Measurements from ENCODE around the gene PRTN3. TPM values are rescaled to one million over a fixed set of nuclear protein-coding genes. Genes with fewer than 3 reads are reported as not detected.
A peak's percentile ranks its signal among the peaks of the same experiment; 100 is the strongest.

Gene PRTN3
- total and polyA plus RNA-seq, 2 of the 4 experiments (the other 2 are of a cell fraction), result not detected

DNA sequence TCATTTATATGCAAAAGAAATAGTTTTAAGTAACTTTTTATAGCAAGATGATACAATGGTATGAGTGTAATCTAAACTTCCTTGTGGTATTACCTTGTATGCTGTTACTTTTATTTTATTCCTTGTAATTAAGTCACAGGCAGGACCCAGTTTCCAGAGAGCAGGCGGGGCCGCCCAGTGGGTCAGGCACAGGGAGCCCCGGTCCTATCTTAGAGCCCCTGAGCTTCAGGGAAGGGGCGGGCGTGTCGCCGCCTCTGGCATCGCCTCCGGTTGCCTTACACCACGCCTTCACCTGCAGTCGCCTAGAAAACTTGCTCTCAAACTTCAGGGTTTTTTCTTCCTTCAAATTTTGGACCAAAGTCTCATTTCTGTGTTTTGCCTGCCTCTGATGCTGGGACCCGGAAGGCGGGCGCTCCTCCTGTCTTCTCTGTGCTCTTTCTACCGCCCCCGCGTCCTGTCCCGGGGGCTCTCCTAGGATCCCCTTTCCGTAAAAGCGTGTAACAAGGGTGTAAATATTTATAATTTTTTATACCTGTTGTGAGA is 29.2 kb upstream of the PRTN3 start:
- TSS peak; percentile 77 for BruUV-seq (replicated peaks)
- intact Hi-C loops (cut with micrococcal nuclease), result no loop called here

More for the DNA sequence above, 29.2 kb upstream of the PRTN3 start:
- CTCF ChIA-PET, result no interaction called here
- H3K27ac ChIP-seq (ENCODE audit: insufficient read depth, low read length), result no peak overlapping the region
- H3K9ac ChIP-seq (ENCODE audit: low read depth, low read length), result no peak overlapping the region
- no peak overlapping the region for H2AFZ ChIP-seq (replicated peaks; ENCODE audit: low read length, poor library complexity)
- H3K18ac ChIP-seq (ENCODE audit: low read depth, low read length), result no peak overlapping the region
- in situ Hi-C loops (cut with MboI; ENCODE audit: low sequenced_read_pairs) (no loop called here), dilution Hi-C loops (cut with HindIII; ENCODE audit: low sequenced_read_pairs, unreplicated experiment) (no loop called here)
- H3K9me3 ChIP-seq (ENCODE audit: control insufficient read depth, insufficient read depth, low read length), result no peaks in the 10 kb centered on the region
- no peak overlapping the region for H2AK9ac ChIP-seq (replicated peaks; ENCODE audit: low read depth, low read length, poor library complexity)
- no peak overlapping the region for H3K14ac ChIP-seq (replicated peaks; ENCODE audit: low read depth, low read length)
- H4K91ac ChIP-seq (ENCODE audit: insufficient read depth, low read depth, low read length), result no peak overlapping the region
- no peak overlapping the region for H3K4me2 ChIP-seq (ENCODE audit: low read depth, low read length)
- H4K20me1 ChIP-seq (ENCODE audit: insufficient read depth, low read length), result peaks cover 61% of the 10 kb centered on the region
- no peak overlapping the region for H3K4me3 ChIP-seq (ENCODE audit: insufficient read depth, low read depth, low read length)
- no peak overlapping the region for H3K4ac ChIP-seq (ENCODE audit: low read depth, low read length)
- H4K5ac ChIP-seq (ENCODE audit: low read depth, low read length), result no peak overlapping the region
- ATAC-seq (ENCODE audit: low read depth) (no peak), DNase-seq (no peak)
- WGBS, 2 experiments (ENCODE audit: extremely low coverage in 2 of 2, insufficient read length in 1 of 2), result 98% methylated on average over 7 of the region's 20 CpGs; no CpG with 5 or more reads in 1 of the 2 experiments
- H2BK120ac ChIP-seq (ENCODE audit: low read depth, low read length), result no peak overlapping the region
- H3K4me1 ChIP-seq (ENCODE audit: control insufficient read depth, insufficient read depth, low read length), result no peaks in the 10 kb centered on the region
- H2BK20ac ChIP-seq (ENCODE audit: low read depth, low read length), result no peak overlapping the region
- H3K27me3 ChIP-seq (ENCODE audit: control insufficient read depth, insufficient read depth, low read length), result no peaks in the 10 kb centered on the region
- H3K23ac ChIP-seq (ENCODE audit: low read depth, low read length), result no peak overlapping the region
- peaks cover 11 to 36% of the 10 kb centered on the region in 2 experiments for H3K79me1 ChIP-seq (ENCODE audit: low read depth in 1 of 2, low read length in 2 of 2)
- no peak overlapping the region for H2BK15ac ChIP-seq (ENCODE audit: low read depth, low read length)
- TF ChIP-seq SMC3 (IDR thresholded peaks at IDR 0.05; ENCODE audit: low read depth, low read length) (no peak), NFE2L2 (IDR thresholded peaks at IDR 0.05; ENCODE audit: low read depth, low read length) (no peak), MAZ (IDR thresholded peaks at IDR 0.05; ENCODE audit: borderline replicate concordance, low read depth, low read length) (no peak), CEBPB (IDR thresholded peaks at IDR 0.05; ENCODE audit: low read depth, low read length) (no peak), MXI1 (IDR thresholded peaks at IDR 0.05; ENCODE audit: borderline replicate concordance, low read depth, low read length) (no peak), RFX5 (IDR thresholded peaks at IDR 0.05; ENCODE audit: low read depth, low read length) (no peak), MAFK (IDR thresholded peaks at IDR 0.05; ENCODE audit: low read depth, low read length) (no peak), RCOR1 (IDR thresholded peaks at IDR 0.05; ENCODE audit: insufficient replicate concordance, low read length) (no peak), RAD21 (IDR thresholded peaks at IDR 0.05; ENCODE audit: low read length) (no peak)
- TF ChIP-seq, protein P1, sequence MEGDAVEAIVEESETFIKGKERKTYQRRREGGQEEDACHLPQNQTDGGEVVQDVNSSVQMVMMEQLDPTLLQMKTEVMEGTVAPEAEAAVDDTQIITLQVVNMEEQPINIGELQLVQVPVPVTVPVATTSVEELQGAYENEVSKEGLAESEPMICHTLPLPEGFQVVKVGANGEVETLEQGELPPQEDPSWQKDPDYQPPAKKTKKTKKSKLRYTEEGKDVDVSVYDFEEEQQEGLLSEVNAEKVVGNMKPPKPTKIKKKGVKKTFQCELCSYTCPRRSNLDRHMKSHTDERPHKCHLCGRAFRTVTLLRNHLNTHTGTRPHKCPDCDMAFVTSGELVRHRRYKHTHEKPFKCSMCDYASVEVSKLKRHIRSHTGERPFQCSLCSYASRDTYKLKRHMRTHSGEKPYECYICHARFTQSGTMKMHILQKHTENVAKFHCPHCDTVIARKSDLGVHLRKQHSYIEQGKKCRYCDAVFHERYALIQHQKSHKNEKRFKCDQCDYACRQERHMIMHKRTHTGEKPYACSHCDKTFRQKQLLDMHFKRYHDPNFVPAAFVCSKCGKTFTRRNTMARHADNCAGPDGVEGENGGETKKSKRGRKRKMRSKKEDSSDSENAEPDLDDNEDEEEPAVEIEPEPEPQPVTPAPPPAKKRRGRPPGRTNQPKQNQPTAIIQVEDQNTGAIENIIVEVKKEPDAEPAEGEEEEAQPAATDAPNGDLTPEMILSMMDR (conservative IDR thresholded peaks at IDR 0.05; ENCODE audit: low read depth, low read length), result no peak
- TF ChIP-seq, protein P2, sequence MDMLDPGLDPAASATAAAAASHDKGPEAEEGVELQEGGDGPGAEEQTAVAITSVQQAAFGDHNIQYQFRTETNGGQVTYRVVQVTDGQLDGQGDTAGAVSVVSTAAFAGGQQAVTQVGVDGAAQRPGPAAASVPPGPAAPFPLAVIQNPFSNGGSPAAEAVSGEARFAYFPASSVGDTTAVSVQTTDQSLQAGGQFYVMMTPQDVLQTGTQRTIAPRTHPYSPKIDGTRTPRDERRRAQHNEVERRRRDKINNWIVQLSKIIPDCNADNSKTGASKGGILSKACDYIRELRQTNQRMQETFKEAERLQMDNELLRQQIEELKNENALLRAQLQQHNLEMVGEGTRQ (IDR thresholded peaks at IDR 0.05; ENCODE audit: low read depth, low read length), result no peak
- TF ChIP-seq, protein P3, sequence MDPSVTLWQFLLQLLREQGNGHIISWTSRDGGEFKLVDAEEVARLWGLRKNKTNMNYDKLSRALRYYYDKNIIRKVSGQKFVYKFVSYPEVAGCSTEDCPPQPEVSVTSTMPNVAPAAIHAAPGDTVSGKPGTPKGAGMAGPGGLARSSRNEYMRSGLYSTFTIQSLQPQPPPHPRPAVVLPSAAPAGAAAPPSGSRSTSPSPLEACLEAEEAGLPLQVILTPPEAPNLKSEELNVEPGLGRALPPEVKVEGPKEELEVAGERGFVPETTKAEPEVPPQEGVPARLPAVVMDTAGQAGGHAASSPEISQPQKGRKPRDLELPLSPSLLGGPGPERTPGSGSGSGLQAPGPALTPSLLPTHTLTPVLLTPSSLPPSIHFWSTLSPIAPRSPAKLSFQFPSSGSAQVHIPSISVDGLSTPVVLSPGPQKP (IDR thresholded peaks at IDR 0.05; ENCODE audit: borderline replicate concordance, low read depth, low read length), result no peak
- H3K56ac ChIP-seq (ENCODE audit: extremely low read depth, insufficient read depth, low read length), result no peak overlapping the region
- no peaks in the 10 kb centered on the region for H3K9me1 ChIP-seq (ENCODE audit: insufficient read depth, low read length)
- H2AK5ac ChIP-seq (ENCODE audit: low read depth, low read length), result no peak overlapping the region
- no peak overlapping the region for H4K8ac ChIP-seq (ENCODE audit: low read depth in 2 of 2, low read length in 2 of 2)
- H2BK5ac ChIP-seq (ENCODE audit: low read depth, low read length, poor library complexity, severe bottlenecking), result no peak overlapping the region
- peaks cover 79% of the 10 kb centered on the region for H3K36me3 ChIP-seq (ENCODE audit: control insufficient read depth, insufficient read depth, low read length)
- POLR2A ChIA-PET (ENCODE audit: unreplicated experiment), result no interaction called here
